Mesothelial cell of epicardium (in vitro differentiated cells): ENCODE data around the gene CWC22. TPM values are rescaled to one million over a fixed set of nuclear protein-coding genes. Genes with fewer than 3 reads are reported as not detected.
"Not testable (repeated sequence)": the region's sequence is repeated elsewhere in the genome, so short reads cannot be mapped to it uniquely, and the experiment has no call there.

ENCODE experiments used
- DNase-seq, 2 experiments: peaks; one replicate each; pipeline ENCODE4 v3.0.0; 2021; ENCODE audit warnings: low spot score in 2 of 2; ENCODE audit not compliant: unreplicated experiment in 2 of 2
- H3K27ac Mint-ChIP-seq: 2 replicates; pipeline ENCODE4 v1.8.0; 2021; ENCODE audit warnings: mixed read lengths
- H3K27me3 Mint-ChIP-seq: 2 replicates; pipeline ENCODE4 v1.8.0; 2021; ENCODE audit warnings: low read depth, mixed read lengths
- H3K36me3 Mint-ChIP-seq: 2 replicates; pipeline ENCODE4 v1.8.0; 2021; ENCODE audit warnings: mixed read lengths
- H3K4me1 Mint-ChIP-seq: 2 replicates; pipeline ENCODE4 v1.8.0; 2021; ENCODE audit warnings: mixed read lengths
- H3K4me3 Mint-ChIP-seq: 2 replicates; pipeline ENCODE4 v1.8.0; 2021; ENCODE audit warnings: mild to moderate bottlenecking, moderate library complexity, mixed read lengths
- H3K9me3 Mint-ChIP-seq: 2 replicates; pipeline ENCODE4 v1.8.0; 2021; ENCODE audit warnings: mixed read lengths
- total RNA-seq: library from RNA; stranded (reverse); gene quantifications from 3 replicates; pipeline ENCODE4 v1.2.1, GENCODE V29; 2021
- TF ChIP-seq, protein P1 (sequence below): fragments of 200-600 bp; sonication (generic); IDR thresholded peaks from one replicate; pipeline ENCODE4 v1.5.0; 2021; ENCODE audit warnings: antibody characterized with exemption; ENCODE audit not compliant: unreplicated experiment

Gene CWC22
- total RNA-seq, 1 donor from 2014 or later: 22.8 TPM

GRCh38 chr2:179936654-179937053, 70.4 kb downstream of the CWC22 start:
- H3K36me3 Mint-ChIP-seq: peaks cover 2% of the 10 kb centered on the region
- H3K27ac Mint-ChIP-seq: no peak overlapping the region
- peaks cover under 1% of the 10 kb centered on the region for H3K9me3 Mint-ChIP-seq
- no peaks in the 10 kb centered on the region for H3K4me1 Mint-ChIP-seq
- H3K4me3 Mint-ChIP-seq: no peak overlapping the region
- DNase-seq: no peak
- H3K27me3 Mint-ChIP-seq: no peaks in the 10 kb centered on the region
- TF ChIP-seq, protein P1, sequence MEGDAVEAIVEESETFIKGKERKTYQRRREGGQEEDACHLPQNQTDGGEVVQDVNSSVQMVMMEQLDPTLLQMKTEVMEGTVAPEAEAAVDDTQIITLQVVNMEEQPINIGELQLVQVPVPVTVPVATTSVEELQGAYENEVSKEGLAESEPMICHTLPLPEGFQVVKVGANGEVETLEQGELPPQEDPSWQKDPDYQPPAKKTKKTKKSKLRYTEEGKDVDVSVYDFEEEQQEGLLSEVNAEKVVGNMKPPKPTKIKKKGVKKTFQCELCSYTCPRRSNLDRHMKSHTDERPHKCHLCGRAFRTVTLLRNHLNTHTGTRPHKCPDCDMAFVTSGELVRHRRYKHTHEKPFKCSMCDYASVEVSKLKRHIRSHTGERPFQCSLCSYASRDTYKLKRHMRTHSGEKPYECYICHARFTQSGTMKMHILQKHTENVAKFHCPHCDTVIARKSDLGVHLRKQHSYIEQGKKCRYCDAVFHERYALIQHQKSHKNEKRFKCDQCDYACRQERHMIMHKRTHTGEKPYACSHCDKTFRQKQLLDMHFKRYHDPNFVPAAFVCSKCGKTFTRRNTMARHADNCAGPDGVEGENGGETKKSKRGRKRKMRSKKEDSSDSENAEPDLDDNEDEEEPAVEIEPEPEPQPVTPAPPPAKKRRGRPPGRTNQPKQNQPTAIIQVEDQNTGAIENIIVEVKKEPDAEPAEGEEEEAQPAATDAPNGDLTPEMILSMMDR: peak; percentile 39

DNA sequence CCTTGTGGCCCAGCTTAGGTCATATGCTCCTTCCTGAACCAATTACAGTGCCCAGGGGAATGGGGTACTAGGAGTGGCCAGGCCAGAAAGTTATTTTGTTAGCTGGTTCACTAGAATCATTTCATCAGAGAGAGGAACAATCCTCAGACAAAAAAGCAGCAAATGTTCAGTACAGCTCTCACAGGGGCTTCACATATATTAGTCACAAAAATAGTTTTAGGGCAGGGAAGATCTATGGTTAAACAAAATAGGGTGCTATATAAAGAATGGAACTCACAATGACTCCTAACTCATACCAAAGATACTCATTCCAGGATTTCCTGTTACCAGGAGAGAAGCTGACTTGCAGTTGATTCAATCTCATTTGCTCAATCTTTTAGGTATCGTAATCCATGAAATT, 71.0 kb downstream of the CWC22 start:
- TF ChIP-seq, protein P1: no peak
- no peak for DNase-seq
- Mint-ChIP-seq H3K36me3 (peaks cover 7% of the 10 kb centered on the region), H3K4me3 (no peak overlapping the region), H3K27ac (no peak overlapping the region), H3K27me3 (no peaks in the 10 kb centered on the region), H3K4me1 (no peaks in the 10 kb centered on the region), H3K9me3 (peaks cover 6% of the 10 kb centered on the region)

DNA sequence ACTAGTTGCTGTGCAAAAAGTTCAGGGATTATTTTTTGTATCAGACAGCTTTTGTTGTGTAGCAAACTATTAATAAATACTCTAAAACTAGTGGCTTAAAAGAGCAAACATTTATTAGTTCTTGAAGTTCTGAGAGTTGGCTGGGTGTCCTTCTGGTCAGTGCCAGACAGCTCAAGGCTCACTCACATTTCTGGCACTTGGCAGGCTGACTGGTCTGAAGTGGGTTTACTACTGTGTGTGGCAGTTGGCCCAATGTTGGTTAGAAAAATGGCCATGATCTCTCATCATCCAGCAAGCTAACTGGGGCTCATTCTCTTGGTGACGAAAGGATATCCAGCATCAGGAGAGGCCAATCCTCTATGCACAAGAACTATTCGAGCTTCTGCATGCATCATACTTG, 74.3 kb downstream of the CWC22 start:
- no peak overlapping the region for H3K4me3 Mint-ChIP-seq
- no peak overlapping the region for H3K27ac Mint-ChIP-seq
- H3K27me3 Mint-ChIP-seq: no peaks in the 10 kb centered on the region
- H3K9me3 Mint-ChIP-seq: peaks cover 36% of the 10 kb centered on the region
- no peak for DNase-seq
- TF ChIP-seq, protein P1: no peak
- H3K4me1 Mint-ChIP-seq: no peaks in the 10 kb centered on the region
- peaks cover 25% of the 10 kb centered on the region for H3K36me3 Mint-ChIP-seq

DNA sequence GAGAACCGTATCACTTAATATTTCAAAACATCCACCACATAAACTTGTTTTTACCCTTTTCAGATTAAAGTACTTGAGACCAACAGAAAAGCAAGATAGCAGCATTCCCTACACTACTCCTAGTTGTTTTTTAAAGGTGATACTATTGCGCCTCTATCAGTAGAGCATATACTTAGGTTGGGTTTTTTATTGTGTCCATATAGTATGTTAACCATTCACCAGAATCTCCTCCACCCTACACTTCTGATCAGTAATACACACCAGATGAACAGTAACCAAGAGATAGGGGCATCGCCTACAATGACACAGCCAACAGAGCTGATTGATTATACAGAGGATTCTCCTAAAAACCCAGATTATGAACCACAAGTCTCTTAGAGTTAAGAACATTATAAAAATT, 75.6 kb downstream of the CWC22 start:
- no peak for DNase-seq
- H3K36me3 Mint-ChIP-seq: peaks cover 31% of the 10 kb centered on the region
- no peaks in the 10 kb centered on the region for H3K27me3 Mint-ChIP-seq
- TF ChIP-seq, protein P1: no peak
- peaks cover 47% of the 10 kb centered on the region for H3K9me3 Mint-ChIP-seq
- H3K4me1 Mint-ChIP-seq: no peaks in the 10 kb centered on the region
- no peak overlapping the region for H3K27ac Mint-ChIP-seq
- H3K4me3 Mint-ChIP-seq: no peak overlapping the region

DNA sequence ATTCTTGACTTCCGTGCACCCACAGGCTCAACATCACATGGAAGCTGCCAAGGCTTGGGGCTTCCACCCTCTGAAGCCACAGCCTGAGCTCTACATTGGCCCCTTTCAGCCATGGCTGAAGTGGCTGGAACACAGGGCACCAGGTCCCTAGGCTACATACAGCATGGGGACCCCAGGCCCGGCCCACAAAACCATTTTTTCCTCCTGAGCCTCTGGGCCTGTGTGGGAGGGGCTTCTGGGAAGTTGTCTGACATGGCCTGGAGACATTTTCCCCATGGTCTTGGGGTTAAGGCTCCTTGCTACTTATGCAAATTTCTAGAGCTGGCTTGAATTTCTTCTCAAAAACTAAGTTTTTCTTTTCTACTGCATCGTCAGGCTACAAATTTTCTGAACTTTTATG, 77.1 kb downstream of the CWC22 start:
- H3K9me3 Mint-ChIP-seq: peaks cover 62% of the 10 kb centered on the region
- not testable (repeated sequence) for DNase-seq, H3K27me3 Mint-ChIP-seq, H3K4me1 Mint-ChIP-seq, H3K4me3 Mint-ChIP-seq, H3K27ac Mint-ChIP-seq
- H3K36me3 Mint-ChIP-seq: peaks cover 37% of the 10 kb centered on the region

DNA sequence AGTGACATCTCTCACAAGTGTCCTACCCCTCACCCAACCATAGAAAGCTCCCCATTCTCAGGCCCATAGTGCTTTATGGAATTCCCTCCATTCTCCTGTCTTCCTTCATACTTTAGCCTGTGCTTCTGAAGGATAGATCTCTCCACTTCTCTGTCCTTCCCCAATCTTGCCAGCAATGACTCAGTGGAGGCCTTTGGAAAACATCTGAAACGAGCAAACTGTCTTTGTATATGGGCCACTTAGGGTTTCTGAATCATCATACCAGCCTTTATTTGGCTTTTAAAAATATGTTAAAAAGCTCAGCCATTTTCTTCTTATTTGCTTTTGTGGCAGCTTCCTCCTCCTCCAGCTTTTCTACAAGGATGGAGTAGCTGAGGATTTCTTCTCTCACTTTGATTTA, 80.1 kb downstream of the CWC22 start:
- H3K27me3 Mint-ChIP-seq: no peaks in the 10 kb centered on the region
- H3K9me3 Mint-ChIP-seq: peaks cover 67% of the 10 kb centered on the region
- no peak for DNase-seq
- peaks cover 34% of the 10 kb centered on the region for H3K36me3 Mint-ChIP-seq
- H3K27ac Mint-ChIP-seq: no peak overlapping the region
- H3K4me1 Mint-ChIP-seq: no peaks in the 10 kb centered on the region
- no peak overlapping the region for H3K4me3 Mint-ChIP-seq
- TF ChIP-seq, protein P1: no peak
